Smooth muscle cell (in vitro differentiated cells): ENCODE results near the gene CRIP1. TPM values are rescaled to one million over a fixed set of nuclear protein-coding genes. Genes with fewer than 3 reads are reported as not detected.

Experiments
- DNase-seq: peaks from one replicate; lab custom pipeline; 2025; ENCODE audit not compliant: unreplicated experiment; lab: John Stamatoyannopoulos, UW
- H2AFZ ChIP-seq: fragments of 200-600 bp; sonication (generic); 2 replicates; pipeline ENCODE4 v1.6.0; 2016; ENCODE audit warnings: antibody characterized with exemption, low read depth, mild to moderate bottlenecking
- H3F3A ChIP-seq: fragments of 200-600 bp; sonication (generic); 2 replicates; pipeline ENCODE4 v1.6.0; 2017; ENCODE audit warnings: antibody characterized with exemption, low read depth
- H3K27ac ChIP-seq: fragments of 200-600 bp; sonication (generic); 2 replicates; pipeline ENCODE4 v1.5.1; 2016; ENCODE audit warnings: low read depth, mild to moderate bottlenecking
- H3K27me3 ChIP-seq: fragments of 200-600 bp; sonication (generic); 2 replicates; pipeline ENCODE4 v1.6.1; 2016; ENCODE audit warnings: low read depth, mild to moderate bottlenecking
- H3K36me3 ChIP-seq: fragments of 200-600 bp; sonication (generic); 2 replicates; pipeline ENCODE4 v1.5.1; 2016; ENCODE audit warnings: low read depth
- H3K4me1 ChIP-seq: fragments of 200-600 bp; sonication (generic); 2 replicates; pipeline ENCODE4 v1.5.1; 2016; ENCODE audit warnings: low read depth
- H3K4me2 ChIP-seq: fragments of 200-600 bp; sonication (generic); 2 replicates; pipeline ENCODE4 v1.6.0; 2016; ENCODE audit warnings: mild to moderate bottlenecking
- H3K4me3 ChIP-seq: fragments of 200-600 bp; sonication (generic); 2 replicates; pipeline ENCODE4 v1.5.1; 2016; ENCODE audit warnings: mild to moderate bottlenecking
- H3K79me2 ChIP-seq: fragments of 200-600 bp; sonication (generic); 2 replicates; pipeline ENCODE4 v1.6.0; 2016; ENCODE audit warnings: low read depth, mild to moderate bottlenecking
- H3K9ac ChIP-seq: fragments of 200-600 bp; sonication (generic); 2 replicates; pipeline ENCODE4 v1.6.0; 2016; ENCODE audit warnings: low read depth
- H3K9me3 ChIP-seq: fragments of 200-600 bp; sonication (generic); replicated peaks from 2 replicates; pipeline ENCODE4 v1.5.1; 2016; ENCODE audit warnings: low read depth
- H4K20me1 ChIP-seq: fragments of 200-600 bp; sonication (generic); 2 replicates; pipeline ENCODE4 v1.6.0; 2016; ENCODE audit warnings: low read depth
- CTCF ChIP-seq: fragments of 200-600 bp; sonication (generic); IDR thresholded peaks from 2 replicates; pipeline ENCODE4 v1.5.1; 2017; ENCODE audit warnings: borderline replicate concordance, mild to moderate bottlenecking, antibody characterized with exemption; ENCODE audit not compliant: insufficient read depth, poor library complexity, severe bottlenecking
- WGBS: methylation state at CpG from one replicate; pipeline ENCODE4 v1.1.7; 2016; ENCODE audit warnings: low lambda C conversion rate; 5-methylcytosine and 5-hydroxymethylcytosine counted together
- polyA plus RNA-seq: library from polyadenylated mRNA; unstranded; fragments of >200 nt; fragmentation: Nextera tagmentation; extraction: Ambion mirVana; gene quantifications from 2 replicates; pipeline ENCODE4 v1.2.1, GENCODE V29; 2016
- total RNA-seq: library from RNA; depleted of rRNA; stranded (reverse); fragments of >200 nt; gene quantifications from 2 replicates; pipeline ENCODE4 v1.2.3, GENCODE V29; 2014

Gene CRIP1
- total and polyA plus RNA-seq, 2 experiments from 2014 or later, result 4.9 to 31.8 TPM

- TF ChIP-seq CTCF, result no peak
- H3K79me2 ChIP-seq, result no peaks in the 10 kb centered on the region
- no peak overlapping the region for H3K9ac ChIP-seq
- no peak for DNase-seq
- H3K4me1 ChIP-seq, result no peaks in the 10 kb centered on the region
- no peak overlapping the region for H3K4me3 ChIP-seq
- no peaks in the 10 kb centered on the region for H3K36me3 ChIP-seq
- H3K27me3 ChIP-seq, result no peaks in the 10 kb centered on the region
- H3K27ac ChIP-seq, result no peak overlapping the region
- H3K4me2 ChIP-seq, result no peak overlapping the region
- H4K20me1 ChIP-seq, result no peaks in the 10 kb centered on the region
- H3F3A ChIP-seq, result no peaks in the 10 kb centered on the region
- no peaks in the 10 kb centered on the region for H3K9me3 ChIP-seq
- 96% methylated on average over 31 of the region's 32 CpGs for whole genome bisulfite sequencing
- no peak overlapping the region for H2AFZ ChIP-seq
These were observed 10.3 kb downstream of the CRIP1 start for GRCh38 chr14:105496831-105497591.

DNA sequence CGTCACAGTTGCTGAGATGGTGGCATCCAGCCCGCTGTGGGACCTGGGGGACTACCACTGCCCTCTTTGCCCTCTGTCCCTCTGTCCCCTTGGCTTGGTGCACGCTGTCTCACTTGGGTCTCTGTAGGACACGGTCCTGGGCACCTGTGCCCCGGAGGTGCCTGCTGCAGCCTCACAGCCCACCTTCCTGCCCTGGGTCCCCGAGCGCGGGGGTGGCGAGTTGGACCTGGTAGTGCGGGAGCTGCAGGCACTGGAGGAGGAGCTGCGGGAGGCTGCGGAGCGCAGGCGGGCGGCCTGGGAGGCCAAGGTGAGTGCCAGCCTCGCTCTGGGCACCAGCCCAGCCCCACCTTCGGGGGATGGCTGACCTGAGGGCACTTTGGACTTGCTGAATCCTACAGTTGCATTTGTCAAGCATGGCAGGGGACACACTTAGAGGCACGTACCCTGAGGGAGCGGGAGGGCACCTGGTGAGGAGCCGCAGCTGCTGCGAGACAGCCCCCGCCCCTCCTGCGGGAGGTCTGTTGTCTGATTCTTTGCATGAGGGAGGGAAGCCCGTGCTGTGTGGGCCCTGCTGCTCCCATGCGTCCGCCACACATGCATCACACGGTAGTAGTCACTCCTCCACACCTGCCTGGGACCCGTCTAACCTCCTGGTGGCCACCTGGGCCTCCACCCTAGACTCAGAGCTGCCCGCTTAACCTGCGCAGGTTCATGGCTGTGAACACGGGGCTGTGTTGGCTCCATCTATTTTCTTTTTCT is 11.2 kb downstream of the CRIP1 start:
- Histone ChIP-seq H3K4me2 (no peak overlapping the region), H3K79me2 (no peaks in the 10 kb centered on the region), H3K27me3 (no peaks in the 10 kb centered on the region), H3K9me3 (no peaks in the 10 kb centered on the region), H4K20me1 (no peaks in the 10 kb centered on the region), H3K36me3 (no peaks in the 10 kb centered on the region), H3K4me3 (no peak overlapping the region), H3K9ac (no peak overlapping the region), H2AFZ (no peak overlapping the region), H3K4me1 (no peaks in the 10 kb centered on the region), H3K27ac (no peak overlapping the region), H3F3A (no peaks in the 10 kb centered on the region)
- TF ChIP-seq CTCF, result no peak
- DNase-seq, result no peak
- 89% methylated on average over 31 of the region's 31 CpGs for WGBS

GRCh38 chr14:105498430-105499255 is 12.0 kb downstream of the CRIP1 start:
- no peaks in the 10 kb centered on the region for H3K36me3 ChIP-seq
- DNase-seq, result no peak
- H3K4me1 ChIP-seq, result no peaks in the 10 kb centered on the region
- H3K27me3 ChIP-seq, result no peaks in the 10 kb centered on the region
- H3K9me3 ChIP-seq, result no peaks in the 10 kb centered on the region
- H3K9ac ChIP-seq, result no peak overlapping the region
- H3K79me2 ChIP-seq, result no peaks in the 10 kb centered on the region
- WGBS, result 86% methylated on average over 34 of the region's 36 CpGs
- H2AFZ ChIP-seq, result no peak overlapping the region
- TF ChIP-seq CTCF, result no peak
- no peaks in the 10 kb centered on the region for H3F3A ChIP-seq
- H4K20me1 ChIP-seq, result no peaks in the 10 kb centered on the region
- no peak overlapping the region for H3K4me3 ChIP-seq
- no peak overlapping the region for H3K4me2 ChIP-seq
- H3K27ac ChIP-seq, result no peak overlapping the region
